NCI-H748 (cell line): ENCODE measurements around the gene ABCD4.
"Not testable (repeated sequence)": the region's sequence is repeated elsewhere in the genome, so short reads cannot be mapped to it uniquely, and the experiment has no call there.

Source experiments
- DNase-seq: peaks from one replicate; lab custom pipeline; 2025; ENCODE audit not compliant: unreplicated experiment; lab: John Stamatoyannopoulos, UW

ABCD4 gene

DNA sequence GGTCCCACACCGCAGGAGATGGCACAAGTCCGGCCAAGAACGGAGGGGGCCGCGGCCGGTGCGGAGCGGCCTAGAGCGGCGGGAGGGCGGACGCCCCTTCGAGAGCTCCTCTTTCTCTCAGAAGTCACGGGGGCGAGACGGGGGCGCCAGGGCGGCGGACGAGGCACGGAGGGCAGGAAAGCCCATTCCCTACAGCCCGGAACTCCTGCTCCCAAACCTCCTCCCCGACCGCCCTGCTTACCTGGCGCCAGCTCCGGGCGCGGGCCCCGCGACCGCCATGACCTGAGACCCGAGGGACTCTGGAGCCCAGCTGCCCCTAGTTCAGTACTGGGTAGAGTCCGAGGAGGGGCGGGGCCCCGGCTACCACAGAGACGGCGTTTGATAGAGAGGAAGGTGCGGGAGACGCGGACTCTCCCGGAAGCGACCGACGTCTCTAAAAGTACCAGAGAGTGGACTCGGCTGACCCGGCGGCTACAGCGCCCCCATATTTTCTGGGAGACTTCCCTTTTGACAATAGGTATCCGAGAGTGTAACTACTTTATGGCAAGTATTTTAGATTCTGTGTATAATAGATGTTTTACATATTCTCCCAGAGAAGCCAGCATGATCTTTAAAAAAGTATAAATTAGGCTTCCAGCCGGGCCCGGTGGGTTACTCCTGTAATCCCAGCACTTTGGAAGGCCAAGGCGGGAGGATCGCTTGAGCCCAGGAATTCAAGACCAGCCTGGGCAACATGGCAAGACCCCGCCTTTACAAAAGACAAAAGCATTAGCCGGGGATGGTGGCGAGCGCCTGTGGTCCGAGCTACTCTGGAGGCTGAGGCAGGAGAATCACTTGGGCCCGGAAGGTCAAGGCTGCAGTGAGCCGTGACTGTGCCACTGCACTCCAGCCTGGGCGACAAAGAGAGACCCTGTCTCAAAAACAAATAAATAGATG lies at the start of gene ABCD4:
Gene ABCD4, minus strand, starts transcription at position 301 of the 936 bp plus-strand sequence. Its CDS starts 22 bp downstream, at position 279.
- peak; percentile 96 for DNase-seq

DNA sequence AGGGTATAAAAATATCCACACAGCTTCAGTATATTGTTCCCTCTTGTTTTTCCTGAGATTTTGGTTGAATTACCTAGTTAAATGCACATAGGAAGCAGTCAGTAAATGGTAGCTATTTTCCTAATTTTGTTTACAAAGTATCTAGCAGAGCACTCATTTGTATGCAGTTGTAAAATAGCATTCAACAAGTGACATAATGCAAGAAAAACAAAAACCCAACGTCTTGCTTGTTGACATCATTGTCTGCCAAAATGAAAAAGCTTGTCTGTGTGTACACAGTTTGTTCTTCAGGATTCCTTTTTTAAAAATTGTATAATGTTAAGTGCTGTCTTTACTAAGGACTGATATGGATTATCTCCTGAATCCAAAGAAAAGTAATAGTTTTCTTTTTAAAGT lies 48.2 kb upstream of the ABCD4 start:
- no peak for DNase-seq

DNA sequence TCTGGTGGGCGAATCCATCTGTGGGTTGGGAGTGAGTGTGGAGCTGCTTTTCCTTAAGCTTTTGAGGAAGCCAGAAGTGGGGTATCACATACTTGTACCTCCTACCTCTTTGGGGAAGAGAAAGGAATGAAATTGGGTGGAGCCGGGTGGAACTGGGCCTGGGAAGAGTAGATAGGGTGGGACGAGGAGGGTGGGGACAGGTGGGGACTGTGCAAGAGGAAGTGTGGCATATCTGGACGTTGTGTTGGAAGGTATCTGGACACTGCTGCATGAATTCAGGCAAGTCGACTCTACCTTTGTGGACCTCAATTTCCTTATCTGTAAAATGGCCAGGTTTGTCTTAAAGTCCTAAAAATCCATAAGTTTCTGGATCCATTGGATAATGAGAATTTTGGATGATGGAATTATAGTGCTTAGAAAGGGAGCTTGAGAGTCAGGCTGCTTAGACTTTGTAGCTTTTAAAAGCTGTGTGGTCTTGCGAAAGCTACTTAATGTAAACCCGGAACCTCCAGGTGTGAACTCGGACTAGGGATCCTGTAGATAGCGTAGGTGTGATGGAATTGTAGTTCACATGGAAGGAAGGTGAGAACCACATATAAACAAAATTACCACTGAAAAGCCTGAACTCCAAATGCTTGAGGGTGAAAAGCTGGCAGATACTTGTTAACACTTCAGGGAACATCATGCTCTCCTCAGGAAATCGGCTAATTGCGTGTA lies 47.6 kb upstream of the ABCD4 start:
- no peak for DNase-seq

DNA sequence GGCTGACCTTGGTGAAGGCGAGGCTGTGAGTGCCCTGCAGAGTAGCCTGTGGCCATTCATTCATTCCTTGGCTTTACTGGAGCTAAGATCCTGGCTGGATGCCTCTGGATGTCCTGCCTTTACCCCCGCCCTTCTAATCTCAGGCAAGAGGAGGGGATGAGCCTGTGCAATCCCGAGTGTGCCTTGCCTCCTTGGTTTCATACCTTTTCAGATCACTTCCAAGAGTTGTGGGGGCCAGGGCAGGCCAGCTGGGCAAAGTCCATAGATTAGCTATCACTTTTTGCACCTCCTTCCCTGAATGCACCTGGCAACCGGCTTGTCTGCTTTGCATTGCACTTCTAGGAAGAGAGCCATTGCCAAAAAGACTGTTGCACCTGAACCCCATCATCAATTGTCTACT lies 47.0 kb upstream of the ABCD4 start:
- DNase-seq = no peak

DNA sequence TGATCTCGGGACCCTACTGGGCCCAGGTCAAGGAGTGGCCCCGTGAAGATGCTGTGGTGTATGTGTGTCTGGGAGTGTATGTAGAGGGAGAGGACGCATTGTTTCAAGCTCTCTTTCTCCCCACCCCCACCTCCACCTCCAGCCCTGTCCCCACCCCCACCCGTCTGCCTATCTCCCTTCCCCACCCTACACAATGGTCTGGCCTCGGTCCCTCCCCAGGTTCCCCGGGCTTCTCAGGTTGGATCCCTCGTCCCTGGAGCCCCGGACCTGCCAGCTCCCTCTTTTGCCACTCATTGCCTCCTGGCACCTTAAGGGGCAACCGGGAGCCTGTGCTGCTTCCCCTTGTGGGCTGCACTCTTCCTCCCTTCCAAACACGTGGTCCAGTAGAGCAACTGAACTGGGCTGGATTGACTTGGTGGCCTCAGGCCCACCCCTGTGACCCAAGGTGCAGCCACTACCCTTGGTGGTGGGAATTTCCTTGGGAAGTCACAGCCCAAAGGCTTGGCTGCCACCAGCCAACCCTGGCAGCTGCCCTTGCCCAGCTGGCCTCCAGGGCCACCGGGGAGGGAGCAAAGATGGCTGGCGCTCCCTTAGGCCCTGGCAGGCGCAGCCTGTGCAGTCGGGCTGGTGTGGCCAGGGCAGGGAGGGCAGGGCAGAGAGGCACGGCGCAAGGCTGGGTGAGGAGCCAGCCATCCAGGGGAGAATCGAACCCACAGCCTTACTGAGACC lies 46.2 kb upstream of the ABCD4 start:
- no peak for DNase-seq

DNA sequence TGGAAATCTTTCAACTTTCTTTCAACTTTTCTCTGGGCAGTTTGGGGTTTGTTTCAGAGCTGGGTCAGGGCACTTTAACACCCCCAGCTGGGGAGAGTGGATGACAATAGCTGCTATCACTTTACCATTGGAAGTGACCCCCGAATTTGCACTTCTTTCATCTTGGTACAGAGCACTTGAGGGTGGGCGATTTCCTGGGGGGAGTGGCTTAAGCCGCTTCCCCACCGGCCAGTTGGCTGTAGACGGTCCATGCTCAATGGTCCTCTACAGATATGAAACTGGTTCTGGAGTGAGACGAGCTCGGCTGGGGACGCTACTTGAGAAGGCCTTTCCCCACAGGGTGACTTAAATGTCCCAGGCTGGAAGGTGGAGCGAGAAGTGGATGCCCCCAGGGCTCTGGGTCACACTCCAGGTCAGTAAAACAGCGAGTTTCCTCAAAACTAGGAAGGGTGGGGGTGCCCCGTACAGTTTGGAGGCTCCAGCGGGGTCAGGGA lies 45.6 kb upstream of the ABCD4 start, which contains the start of gene VRTN:
Gene VRTN, plus strand, starts transcription at position 231 of the 494 bp plus-strand sequence. CDS start 8,313 bp downstream, outside the sequence.
- DNase-seq = no peak

DNA sequence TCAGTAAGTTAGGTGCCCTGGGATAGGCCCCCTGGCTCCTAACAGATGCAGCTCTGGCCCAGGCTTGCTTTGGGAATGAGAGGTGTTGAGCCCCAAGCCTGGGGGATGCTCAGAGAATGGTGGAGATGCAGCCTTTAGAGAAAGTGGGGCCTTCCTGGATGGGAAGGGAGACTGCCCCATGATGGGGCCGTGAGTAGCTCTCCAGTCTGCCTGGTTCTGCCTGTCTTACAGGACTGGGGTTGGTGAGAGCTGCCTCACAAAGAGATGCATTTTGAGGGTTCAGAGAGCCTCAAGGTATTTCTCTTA lies 45.0 kb upstream of the ABCD4 start:
- DNase-seq = no peak

DNA sequence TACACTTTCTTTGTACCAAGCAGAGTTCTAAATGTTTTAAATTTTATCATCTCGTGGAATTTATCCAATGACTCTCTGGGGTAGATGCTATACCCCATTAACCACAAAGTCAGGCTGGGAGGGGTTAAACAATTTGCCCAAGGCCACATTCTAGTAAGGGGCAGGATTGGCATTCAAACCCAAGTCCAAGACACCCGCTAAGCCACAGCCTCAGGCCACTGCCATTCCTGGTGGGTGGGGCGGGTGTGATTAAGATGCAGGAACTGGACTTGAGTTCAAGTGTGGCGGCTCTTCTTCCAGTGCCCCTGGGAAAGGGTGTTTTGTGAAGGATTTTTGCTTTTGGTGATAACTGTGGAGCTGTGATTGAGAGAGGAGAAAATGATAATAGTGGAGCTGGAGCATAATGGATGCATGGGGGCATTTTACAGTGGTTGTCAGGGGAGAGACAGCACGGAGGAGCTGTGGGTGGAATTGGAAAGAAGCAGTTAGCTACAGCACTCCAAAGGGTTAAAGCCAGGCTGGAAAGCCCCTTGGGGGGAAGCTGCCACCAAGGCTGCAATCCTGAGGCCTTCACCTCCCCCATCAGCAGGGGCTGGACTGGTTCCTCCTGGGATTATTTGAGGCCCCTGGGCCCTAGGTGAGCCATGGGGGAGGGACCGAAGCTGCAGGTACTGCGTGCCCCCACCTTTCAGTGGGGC lies 44.5 kb upstream of the ABCD4 start:
- DNase-seq = no peak

DNA sequence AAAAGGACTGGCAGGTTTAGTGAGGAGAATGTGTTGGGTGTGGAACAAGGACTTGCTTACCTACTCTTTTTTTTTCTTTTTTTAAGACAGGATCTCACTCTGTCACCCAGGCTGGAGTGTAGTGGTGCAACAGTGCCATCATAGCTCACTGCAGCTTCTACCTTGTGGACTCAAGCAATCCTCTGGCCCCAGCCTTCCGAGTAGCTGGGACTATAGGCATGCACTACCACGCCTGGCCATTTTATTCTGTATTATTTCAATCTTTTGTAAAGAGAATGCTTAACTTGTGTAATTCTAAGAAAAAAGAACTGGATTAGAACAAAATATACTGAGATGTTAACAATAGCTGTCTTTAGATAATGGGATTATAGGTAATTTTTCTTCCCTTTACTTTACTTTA lies 43.6 kb upstream of the ABCD4 start:
- DNase-seq = no peak

DNA sequence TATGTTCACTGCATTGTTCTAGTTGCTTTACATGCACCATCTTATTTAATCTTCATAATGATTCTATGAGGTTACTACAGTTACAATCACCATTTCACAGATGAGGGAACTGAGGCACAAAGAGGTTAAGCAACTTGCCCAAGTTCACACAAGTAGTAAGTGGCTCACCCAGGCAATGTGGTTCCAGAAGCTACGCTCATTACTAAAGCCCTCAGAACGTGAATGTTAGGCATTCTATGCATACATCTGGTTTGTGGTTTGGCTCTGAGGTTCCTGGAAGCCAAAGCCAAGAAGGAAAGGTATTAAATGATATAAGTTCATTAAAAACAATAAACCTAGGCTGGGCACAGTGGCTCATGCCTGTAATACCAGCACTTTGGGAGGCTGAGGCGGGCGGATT lies 31.2 kb upstream of the ABCD4 start:
- no peak for DNase-seq

DNA sequence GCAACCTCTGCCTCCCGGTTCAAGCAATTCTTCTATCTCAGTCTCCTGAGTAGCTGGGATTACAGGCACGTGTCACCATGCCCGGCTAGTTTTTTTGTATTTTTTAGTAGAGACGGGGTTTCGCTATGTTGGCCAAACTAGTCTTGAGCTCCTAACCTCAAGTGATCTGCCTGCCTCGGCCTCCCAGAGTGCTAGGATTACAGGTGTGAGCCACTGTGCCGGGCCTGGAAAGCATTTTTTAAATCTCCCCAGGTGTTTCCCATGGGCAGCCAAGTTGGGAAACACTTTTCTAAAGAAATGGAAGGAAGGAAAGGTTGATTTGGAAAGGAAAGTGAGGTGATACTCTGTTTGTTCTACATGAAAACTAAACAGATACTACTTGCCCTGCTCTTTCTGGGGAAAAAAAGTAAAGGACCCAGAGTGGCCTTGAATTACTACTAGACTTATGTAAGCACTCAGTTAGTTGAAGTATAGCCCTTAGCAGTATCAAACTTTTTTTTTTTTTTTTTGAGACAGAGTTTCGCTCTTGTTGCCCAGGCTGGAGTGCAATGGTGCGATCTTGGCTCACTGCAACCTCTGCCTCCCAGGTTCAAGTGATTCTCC lies 27.3 kb upstream of the ABCD4 start:
- not testable (repeated sequence) for DNase-seq

DNA sequence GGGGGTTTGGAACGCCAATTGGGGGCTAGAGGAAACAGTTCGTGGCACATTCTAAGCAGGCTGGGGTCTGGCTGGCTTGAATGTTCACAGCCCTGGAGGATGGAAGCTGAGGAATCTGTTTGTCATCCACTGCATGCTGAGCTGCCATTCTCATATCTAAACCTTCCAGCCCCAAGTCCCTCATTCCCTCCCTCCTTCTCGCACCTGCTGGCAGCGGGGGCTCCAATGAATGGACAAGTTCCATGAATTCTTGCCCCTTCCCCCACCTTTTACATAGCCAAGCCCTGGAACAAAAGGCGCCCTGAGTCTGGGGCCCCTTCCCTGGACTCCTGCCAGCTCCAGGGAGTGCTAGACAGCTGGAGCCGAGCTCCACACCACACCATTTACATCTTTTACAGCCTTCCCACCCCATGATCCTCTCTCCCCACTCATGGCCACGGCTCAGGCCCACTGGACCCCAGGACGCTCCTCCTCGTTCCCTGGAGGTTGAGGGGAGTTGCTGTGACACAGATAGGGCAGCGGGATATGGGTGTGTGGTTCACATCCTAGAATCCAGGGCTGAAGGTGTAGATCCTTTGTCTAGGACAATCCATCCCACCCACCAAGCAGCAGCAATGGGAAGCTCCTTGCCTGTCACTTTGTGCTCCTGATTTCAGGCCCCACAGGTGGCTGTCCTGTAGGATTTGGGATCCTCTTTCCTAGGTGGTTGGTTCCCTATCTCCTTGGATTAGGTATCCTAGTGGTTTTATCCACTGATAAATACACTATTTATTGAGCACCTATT lies 23.8 kb upstream of the ABCD4 start:
- peak; percentile 86 for DNase-seq

DNA sequence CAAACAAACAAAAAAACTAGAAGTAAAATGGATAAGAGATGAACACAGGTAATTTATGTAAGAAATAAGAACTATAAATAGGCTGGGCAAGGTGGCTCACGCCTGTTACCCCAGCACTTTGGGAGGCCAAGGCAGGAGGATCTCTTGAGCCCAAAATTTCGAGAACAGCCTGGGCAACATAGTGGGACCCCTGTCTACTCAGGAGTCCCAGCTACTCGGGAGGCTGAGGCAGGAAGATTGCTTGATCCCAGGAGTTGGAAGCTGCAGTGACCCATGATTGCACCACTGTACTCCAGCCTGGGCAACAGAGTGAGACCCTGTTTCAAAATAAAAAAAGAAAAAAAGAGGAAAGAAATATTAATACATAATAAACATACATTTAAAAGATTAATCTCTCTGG lies 22.7 kb upstream of the ABCD4 start:
- no peak for DNase-seq

DNA sequence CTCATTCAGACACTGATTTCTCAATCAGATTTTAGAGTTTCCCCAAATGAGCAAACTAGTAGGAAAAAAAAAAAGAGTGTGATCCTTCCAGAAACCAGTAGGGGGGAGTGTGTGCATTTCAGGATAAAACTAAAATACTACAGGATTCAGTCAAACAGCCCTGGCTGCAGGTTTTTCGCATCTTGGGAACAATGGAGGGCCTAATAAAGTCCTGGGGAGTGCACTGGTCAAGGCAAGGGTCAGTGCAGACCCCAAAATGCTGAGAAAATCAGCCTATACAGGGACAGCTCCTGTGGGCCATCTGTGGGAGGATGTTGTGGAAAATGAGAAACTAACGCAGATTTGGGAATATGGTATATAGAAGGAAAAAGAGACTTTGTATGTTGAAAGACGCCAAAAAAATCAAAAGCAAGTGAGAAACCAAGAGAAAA lies 22.2 kb upstream of the ABCD4 start:
- peak; percentile 42 for DNase-seq

DNA sequence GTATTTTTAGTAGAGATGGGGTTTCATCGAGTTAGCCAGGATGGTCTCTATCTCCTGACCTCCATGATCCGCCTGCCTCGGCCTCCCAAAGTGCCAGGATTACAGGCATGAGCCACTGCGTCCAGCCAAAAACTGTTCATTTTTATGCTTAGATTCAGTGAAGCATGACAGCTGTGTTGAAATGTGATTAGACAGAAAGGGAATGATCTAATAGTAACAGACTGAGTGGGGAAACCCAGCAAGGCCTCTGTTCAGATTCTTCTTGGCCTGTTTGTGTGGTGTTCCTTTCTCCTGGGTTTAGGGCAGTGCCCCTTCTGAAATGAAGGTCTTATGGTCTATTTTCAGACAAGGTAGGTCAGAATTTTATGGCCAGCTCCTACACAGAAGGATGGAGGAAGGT lies 11.8 kb upstream of the ABCD4 start:
- no peak for DNase-seq

DNA sequence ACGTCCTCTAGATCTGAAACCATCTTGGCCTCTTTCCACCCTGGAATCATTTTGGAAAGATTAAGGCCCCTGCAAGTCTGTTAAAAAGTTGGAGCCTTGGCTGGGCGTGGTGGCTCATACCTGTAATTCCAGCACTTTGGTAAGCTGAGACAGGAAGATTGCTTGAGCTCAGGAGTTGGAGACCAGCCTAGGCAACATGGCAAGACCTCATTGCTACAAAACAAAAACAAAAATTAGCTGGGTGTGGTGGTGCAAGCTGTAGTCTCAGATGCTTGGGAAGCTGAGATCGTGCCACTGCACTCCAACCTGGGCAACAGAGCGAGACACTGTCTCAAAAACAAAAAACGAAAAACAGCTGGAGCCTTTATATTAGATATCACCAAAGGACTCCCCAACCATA lies 10.9 kb upstream of the ABCD4 start:
- no peak for DNase-seq

DNA sequence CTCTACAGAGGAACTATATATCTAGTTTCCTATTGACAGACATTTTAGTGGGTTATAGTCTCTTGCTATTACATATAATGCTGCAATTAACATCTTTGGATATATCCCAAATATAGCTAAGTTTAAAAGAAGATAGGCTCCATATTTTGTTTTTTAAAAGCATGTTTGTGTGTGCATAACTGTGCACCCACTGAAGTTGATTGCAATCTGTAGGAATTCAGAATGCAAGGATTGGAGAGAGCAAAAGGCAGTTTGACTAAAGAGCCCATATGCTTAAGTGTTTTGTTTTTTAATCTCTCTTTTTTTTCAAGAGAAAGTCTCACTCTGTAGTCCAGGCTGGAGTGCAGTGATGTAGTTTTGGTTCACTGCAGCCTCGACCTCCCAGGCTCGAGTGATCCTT lies 9.4 kb upstream of the ABCD4 start:
- no peak for DNase-seq

DNA sequence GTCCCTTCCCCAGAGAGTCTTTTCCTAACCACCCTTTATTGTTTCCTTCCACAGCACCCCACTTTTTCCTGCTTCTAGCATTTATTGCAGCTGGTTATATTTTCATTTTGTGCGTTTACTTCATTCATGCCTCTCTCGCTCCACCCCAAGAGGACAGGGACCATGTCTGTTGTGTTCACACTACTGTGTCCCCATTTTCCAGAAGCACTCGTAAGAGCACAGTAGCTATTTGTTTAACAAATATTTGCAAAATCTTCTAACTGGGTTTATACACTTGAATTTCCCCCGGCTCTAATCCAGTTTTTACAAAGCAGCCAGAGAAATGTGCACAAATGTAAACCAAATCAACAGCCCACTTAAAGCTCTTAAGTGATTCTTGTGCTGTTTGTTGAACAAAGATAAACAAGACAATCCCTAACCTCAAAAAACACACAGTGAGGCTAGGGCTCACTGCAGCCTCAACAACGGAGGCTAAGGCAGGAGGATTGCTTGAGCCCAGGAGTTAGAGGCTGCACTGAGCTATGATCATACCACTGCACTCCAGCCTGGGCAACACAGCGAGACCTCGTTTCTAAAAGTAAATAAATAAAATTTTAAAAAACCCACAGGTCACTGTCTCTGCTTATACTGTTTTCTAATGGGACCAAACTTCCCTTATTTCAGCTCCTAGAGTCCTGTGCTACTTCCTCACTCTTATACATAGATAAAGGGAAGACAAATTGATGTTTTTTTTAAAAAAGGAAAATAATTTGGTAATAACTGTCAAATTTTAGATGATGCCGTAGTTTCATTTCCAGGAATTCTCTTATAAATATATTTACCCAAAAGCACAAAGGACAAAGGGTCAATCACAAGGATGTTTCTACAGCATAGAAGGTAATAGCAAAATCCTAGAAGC lies 6.6 kb upstream of the ABCD4 start:
- DNase-seq = no peak

DNA sequence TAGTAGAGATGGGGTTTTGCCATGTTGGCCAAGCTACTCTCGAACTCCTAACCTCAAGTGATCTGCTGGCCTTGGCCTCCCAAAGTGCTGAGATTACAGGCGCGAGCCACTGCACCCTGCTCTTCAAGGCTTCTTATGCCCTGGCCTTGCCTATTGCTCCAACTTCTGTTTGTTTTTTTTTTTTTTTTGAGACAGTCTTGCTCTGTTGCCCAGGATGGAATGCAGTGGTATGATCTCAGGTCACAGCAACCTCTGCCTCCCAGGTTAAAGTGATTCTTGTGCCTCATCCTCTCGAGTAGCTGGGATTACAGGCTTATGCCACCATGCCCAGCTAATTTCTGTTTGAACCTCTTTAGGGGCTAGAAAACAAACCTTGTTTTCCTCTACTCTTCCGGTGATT lies 6.0 kb upstream of the ABCD4 start:
- no peak for DNase-seq
